ENCODE measurements around the gene LRRK1.

Gene LRRK1

DNA sequence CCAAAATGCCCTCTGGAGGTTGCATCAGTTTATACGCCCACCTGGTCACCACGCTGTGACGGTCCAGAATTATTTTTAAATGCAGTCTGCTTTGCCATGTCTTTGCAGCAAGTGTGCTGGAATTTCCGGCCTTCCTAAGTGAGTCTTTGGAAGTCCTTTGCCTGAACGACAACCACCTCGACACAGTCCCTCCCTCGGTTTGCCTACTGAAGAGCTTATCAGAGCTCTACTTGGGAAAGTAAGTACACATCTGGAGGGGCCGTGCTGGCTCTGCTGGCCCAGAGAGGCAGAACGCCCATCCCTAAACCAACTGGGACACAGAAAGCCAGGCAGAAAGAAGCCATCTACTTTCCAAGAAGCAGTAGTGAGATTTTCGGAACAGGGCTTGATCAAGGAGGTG lies 101.8 kb downstream of the LRRK1 start:
- no peak for DNase-seq (ENCODE audit: low spot score)
- TF ChIP-seq, protein P1, sequence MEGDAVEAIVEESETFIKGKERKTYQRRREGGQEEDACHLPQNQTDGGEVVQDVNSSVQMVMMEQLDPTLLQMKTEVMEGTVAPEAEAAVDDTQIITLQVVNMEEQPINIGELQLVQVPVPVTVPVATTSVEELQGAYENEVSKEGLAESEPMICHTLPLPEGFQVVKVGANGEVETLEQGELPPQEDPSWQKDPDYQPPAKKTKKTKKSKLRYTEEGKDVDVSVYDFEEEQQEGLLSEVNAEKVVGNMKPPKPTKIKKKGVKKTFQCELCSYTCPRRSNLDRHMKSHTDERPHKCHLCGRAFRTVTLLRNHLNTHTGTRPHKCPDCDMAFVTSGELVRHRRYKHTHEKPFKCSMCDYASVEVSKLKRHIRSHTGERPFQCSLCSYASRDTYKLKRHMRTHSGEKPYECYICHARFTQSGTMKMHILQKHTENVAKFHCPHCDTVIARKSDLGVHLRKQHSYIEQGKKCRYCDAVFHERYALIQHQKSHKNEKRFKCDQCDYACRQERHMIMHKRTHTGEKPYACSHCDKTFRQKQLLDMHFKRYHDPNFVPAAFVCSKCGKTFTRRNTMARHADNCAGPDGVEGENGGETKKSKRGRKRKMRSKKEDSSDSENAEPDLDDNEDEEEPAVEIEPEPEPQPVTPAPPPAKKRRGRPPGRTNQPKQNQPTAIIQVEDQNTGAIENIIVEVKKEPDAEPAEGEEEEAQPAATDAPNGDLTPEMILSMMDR (IDR thresholded peaks at IDR 0.05; ENCODE audit: extremely low read depth, missing control alignments), result no peak

DNA sequence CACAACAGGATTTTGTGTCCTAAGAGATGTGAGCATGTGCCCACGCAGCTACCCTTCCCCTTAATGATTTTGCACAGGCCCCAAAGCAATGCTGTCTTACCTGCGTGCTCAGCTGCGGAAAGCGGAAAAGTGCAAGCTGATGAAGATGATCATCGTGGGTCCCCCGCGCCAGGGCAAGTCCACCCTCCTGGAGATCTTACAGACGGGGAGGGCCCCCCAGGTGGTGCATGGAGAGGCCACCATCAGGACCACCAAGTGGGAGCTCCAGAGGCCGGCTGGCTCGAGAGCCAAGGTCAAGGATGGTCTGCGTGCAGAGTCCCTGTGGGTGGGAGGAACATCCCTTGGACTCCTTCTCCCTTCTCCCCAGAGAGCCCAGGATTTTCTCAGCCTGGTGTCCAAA lies 103.1 kb downstream of the LRRK1 start:
- TF ChIP-seq, protein P1 (IDR thresholded peaks at IDR 0.05; ENCODE audit: extremely low read depth, missing control alignments), result no peak
- no peak for DNase-seq (ENCODE audit: low spot score)

DNA sequence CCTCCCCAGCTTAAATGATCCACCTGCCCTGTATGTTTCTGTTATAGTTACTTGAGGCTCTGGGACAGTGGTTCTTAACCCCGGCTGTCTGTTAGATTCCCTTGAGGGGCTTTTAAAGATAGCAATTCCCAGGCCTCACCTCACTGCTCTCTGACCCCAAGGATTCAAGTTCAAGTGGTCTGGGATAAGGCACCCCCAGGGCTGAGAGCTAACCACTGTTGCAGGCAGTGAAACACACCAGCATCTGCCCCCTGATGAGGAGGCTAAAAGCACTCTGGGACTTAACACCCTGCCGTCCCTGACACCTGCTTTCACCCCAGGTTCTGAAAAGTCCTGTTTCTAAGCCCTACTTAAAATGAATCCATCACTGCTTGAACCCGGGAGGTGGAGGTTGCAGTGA lies 103.7 kb downstream of the LRRK1 start:
- DNase-seq (ENCODE audit: low spot score), result no peak

GRCh38 chr15:101023501-101024072 lies 104.4 kb downstream of the LRRK1 start:
- TF ChIP-seq, protein P1 (IDR thresholded peaks at IDR 0.05; ENCODE audit: extremely low read depth, missing control alignments), result no peak
- no peak for DNase-seq (ENCODE audit: low spot score)

More for the DNA sequence above, 103.7 kb downstream of the LRRK1 start:
- TF ChIP-seq, protein P1 (IDR thresholded peaks at IDR 0.05; ENCODE audit: extremely low read depth, missing control alignments), result no peak

DNA sequence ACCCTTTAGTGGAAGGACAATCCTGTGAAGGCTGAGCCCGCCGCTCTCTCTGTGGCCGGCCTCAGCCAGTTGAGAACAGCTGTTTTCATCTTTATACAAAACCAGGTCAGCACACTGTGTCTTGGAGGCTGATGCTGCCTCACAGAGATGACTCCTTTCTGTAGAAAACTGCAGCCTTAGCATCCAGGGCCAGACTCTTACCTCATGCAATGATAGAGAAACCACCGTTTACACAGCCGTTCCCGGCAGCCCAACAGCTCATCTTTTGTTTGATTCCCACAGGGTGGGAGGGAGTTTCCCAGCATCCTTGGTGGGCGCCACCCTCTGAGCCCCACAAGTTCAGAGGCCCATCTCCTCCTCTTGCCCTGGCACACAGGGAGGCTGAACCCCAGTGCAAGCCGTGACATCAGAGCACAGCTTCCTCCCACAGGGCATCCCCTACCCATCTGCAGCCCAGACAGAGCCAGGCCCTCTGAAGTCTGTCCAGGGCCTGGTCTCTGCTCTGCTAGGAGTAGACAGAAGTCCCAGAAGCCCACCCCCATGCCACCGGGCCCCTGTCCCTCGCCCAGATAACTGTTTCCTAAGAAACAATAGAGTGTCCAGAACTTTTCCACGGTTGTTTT lies 105.0 kb downstream of the LRRK1 start:
- TF ChIP-seq, protein P1 (IDR thresholded peaks at IDR 0.05; ENCODE audit: extremely low read depth, missing control alignments), result no peak
- no peak for DNase-seq (ENCODE audit: low spot score)

DNA sequence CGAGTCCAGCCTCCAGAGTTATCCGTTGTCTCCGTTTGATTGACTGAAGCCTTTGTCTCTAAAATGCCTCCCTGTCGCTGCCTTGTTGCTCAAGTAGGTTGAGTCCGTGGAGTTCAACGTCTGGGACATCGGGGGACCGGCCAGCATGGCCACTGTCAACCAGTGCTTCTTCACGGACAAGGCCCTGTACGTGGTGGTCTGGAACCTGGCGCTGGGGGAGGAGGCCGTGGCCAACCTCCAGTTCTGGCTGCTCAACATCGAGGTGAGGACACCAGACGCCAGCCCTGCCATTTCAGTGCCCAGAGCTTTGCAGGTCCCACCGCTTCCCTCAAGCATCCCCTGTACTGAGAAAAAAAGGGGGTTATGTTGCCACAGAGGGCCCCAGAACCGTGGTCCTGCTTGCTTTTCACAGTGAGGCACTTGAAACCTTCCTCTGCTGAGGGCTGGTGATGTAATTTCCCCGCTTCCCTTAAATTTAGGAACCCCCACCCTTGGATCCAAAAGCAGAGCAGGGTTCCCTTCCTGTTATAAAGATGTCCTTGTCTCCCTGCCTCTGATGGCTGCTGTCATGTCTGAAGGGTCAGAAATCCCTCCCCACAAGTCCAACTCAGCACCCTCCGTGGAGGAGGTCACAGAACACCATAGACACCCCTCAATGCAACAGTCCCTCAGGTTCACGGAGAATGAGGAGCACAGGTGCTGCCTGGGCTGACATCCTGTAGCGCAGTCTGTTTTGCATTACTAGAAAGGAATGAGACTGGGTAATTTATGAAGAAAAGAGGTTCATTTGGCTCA lies 105.7 kb downstream of the LRRK1 start:
- no peak for DNase-seq (ENCODE audit: low spot score)
- TF ChIP-seq, protein P1 (IDR thresholded peaks at IDR 0.05; ENCODE audit: extremely low read depth, missing control alignments), result no peak

DNA sequence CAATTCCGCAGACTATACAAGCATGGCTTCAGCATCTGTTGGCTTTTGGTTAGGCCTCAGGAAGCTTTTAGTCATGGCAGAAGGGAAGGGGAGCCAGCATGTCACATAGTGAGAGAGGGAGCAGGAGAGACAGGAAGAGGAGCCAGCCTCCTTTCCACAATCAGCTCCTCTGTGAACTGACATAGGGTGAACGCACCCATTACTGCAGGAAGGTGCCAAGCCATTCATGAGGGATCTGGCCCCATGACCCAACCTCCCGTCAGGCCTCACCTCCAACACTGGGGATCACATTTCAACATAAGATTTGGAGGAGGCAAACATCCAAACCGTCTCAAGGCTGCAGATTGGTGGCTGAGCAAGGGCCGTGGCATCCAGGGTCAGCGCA lies 106.3 kb downstream of the LRRK1 start:
- DNase-seq (ENCODE audit: low spot score), result no peak
- TF ChIP-seq, protein P1 (IDR thresholded peaks at IDR 0.05; ENCODE audit: extremely low read depth, missing control alignments), result no peak
